HPDE6-E6E7 (cell line): ENCODE data around the gene MOG.
"Not testable (repeated sequence)": the region's sequence is repeated elsewhere in the genome, so short reads cannot be mapped to it uniquely, and the experiment has no call there.

Experiments used
- DNase-seq: peaks from one replicate; pipeline ENCODE4 v3.0.0; 2011; ENCODE audit warnings: missing footprints; ENCODE audit errors: extremely low spot score

MOG gene

DNA sequence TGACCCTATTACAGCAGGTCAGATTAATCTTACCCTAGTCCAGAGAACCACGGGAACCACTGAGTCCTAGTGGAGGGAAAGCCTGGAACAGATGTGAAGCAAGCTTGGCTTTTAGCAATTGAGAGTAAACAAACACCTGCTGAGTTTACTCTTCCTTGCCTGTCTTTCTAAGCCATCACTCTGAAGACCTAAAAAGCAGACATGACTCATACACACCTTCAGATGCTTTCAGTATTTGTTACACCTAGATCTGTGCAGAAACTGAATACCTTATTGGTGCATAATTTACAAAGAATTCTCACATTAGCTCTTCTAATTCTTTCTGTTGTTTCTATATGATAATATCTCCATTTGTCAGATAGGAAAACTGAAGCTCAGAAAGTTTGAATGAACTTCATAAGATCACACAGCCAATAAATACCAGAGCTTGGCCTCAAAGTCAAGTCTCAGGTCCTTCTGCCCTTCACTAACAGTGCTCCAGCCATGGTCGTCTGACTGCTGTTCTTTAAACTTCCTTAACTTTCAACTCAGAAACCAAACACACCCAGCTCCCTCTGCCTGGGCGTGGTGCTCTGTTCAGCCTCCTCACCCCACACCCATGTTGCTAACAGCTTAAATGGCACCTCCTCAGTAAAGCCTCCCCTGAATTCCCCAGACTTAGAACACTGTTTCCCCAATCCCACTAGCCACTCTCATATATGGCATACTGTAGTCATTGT lies 15.3 kb upstream of the MOG start:
- no peak for DNase-seq

DNA sequence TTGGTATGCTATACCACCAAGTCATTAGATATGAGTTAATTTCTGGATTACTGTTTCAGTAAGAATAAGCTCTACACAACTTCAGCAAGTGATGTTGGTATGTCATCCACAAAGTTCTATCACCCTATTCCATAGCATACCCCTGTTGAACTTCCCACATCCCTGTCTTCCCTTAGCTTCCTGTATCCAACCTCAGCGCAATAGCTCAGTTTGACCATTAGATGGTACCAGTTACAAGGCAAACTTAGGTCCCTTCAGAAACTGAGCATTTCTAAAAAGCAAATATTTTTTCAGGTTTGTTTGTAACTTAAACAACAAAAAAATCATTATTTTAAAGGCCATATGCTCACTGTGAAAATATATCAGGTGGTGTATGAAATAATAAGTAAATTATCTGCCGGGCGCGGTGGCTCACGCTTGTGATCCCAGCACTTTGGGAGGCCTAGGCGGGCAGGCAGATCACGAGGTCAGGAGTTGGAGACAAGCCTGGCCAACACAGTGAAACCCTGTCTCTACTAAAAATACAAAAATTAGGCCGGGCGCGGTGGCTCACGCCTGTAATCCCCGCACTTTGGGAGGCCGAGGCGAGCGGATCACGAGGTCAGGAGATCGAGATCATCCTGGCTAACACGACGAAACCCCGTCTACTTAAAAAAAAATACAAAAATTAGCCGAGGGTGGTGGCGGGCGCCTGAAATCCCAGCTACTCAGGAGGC lies 8.8 kb upstream of the MOG start:
- no peak for DNase-seq

DNA sequence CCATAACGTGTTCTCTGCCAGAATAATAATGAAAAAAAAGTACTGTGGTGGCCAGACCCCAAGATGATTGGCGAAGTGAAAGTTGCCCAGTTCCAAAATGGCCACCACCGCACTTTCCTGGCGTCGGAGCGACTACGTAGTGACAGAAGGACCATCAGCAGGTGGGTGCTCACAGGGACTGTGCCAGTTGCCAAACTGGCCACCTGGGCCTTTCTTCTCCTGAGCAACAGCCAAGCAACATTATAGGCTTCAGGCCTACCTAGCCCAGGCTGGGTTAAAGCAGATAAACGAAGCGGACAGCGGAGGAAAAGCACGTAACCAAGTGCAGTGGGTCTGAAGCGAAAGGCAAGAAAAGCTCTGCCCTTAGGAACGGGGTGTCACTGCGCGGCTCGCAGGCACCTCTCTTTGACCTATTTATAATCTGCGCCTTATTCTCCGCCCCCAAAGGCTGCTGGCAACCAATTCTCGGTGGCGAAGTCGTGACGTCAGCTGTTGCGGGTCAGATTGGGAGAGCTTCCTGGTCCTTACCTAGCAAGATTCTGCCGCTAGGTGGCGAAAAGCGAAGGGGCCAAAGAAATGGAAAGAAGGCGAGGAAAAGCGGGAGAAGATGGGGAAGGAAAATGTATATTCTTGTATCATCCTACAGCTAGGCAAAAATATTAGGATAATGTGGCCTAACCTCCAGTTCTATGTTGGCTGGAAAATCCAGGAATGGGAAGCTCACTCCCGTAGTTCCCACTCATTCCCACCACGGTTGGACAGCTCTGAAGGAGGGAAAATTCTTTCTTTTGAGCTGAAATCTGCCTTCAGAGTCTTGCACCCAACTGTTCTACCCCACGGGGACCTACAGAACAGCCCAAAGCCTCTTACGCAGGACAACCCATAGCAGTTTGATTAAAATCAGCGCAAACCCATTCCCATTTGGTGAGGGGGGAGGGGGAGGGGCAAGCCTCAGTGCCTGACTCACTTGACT lies 6.9 kb upstream of the MOG start:
- peak; percentile 99 for DNase-seq

DNA sequence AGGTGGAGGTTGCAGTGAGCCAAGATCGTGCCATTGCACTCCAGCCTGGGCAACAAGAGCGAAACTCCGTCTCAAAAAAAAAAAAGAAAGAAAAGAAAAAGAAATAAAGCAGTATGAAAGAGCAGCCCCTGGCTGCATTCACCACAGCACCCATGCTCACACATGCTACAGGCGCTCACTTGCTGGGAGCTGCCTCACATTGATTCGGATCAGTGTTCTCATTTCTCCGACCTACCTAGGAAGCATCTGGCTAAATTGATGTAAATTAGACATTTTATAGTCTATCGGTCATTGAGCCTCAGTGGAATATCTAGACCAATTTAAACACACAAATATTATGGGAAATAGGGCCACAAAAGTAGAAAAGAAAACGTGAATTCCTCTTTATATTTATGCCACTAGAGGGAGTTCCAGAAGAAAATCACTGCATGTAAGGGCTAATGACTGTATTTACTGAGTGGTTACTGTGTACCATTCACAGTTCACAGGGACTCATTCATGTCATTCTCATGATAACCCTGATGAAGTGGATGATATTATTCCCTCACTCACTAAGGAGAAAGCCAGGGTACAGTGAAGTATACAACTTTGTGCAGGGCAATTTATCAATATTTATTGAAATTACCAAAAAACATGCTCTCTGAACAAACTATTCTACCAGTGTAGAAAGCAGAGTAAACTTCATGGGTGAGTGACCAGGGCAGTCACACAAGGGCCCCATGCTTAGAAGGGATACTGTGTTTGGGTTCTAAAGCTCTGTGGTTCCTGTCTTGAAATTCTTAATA lies 5.3 kb upstream of the MOG start:
- DNase-seq, result no peak

DNA sequence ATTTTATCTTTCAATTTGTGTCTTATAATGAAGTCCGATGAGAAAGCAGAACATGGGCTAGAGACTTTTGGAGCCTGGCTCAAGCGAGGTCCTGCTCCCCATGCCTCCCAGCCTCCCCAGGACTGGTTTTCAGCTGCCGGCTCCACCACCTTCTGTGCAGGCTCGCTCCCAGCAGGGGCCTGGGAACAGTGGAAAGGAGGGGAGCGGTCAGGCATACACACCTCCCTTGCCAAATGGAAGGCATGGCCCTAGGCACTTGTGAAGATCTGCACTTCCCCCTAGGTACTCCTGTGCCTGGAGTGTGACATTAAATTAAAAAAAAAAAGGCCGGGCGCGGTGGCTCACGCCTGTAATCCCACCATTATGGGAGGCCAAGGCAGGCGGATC lies 4.7 kb upstream of the MOG start:
- no peak for DNase-seq

DNA sequence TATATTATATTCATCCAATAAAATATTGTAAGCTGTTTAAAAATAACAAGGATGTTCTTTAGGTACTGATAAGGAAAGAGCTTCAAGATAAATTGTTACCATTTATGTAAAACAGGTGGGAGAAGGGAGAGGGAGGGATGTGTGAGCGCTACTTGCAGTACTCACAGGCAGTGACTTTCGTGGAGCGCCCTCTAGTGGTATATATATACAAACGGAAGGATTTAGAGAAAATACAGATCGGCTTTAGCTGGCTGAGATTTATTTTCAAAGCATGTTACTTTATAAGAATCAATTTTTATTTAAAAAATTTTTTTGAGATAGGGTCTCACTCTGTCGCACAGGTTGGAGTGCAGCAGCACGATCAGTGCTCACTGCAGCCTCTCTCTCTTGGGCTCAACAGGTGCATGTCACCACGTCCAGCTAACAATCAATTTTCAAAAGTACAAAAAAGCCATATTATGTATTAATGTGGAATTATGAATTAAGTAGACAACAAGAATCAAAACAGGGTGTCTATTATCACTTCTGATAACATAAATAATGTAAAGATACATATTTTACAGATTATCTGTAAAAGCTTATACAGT lies 3.3 kb upstream of the MOG start:
- no peak for DNase-seq

DNA sequence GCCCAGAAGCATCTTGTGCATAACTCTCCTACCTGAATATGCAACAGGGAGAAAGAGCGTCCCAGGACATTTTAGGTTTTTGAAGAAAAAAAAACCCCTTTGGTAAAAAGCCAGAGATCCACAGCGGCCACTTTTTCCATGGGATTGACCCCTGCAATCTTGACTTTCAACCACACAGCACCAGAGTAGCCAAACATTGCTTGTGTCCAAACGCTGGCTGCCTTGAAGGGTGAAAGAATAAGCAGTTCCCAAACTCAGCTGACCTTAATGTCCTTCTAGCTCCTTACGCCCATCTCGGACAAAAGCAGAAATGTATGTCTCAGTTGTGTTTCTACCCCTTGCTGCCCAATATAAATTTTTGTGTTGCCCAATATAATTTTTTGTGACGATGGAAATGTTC lies 1.2 kb upstream of the MOG start:
- no peak for DNase-seq

DNA sequence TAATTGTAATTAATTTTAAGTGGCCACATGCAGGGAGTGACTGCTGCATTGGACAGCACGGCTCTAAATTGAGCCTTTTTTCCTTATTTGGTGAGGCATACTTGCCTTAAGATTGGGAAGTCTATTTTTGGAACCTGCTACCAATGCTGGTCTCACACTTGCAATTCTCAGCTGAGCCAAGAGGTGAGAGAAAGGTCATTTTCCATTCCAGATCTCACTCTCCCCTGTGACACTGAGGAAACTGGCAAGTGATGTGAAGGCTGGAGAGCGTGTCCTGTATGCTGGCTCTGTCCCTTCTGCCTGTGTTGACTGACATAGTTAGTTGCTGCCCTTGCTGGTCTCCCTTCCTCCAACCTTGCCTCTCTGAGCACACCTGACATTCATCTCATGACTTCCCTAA lies 735 bp upstream of the MOG start:
- no peak for DNase-seq

DNA sequence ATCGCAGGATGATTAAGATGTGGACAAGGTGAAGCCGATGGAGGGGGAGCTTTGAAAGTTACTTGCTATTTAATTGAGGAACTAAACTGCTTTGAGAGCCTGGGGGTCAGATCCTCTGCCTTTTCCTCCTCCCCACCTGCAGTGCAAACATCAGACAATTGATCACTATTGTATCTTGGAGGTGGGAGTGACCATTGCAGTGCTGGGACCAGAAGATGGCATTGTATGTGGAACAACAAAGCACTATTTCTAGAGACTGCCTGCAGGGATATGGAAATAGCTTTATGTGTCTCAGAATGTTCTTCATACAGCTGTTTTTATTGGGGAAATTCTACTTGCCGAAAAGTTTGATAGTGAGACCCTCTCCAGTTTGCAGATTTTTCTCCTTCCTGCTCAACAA lies 4.2 kb downstream of the MOG start:
- no peak for DNase-seq

DNA sequence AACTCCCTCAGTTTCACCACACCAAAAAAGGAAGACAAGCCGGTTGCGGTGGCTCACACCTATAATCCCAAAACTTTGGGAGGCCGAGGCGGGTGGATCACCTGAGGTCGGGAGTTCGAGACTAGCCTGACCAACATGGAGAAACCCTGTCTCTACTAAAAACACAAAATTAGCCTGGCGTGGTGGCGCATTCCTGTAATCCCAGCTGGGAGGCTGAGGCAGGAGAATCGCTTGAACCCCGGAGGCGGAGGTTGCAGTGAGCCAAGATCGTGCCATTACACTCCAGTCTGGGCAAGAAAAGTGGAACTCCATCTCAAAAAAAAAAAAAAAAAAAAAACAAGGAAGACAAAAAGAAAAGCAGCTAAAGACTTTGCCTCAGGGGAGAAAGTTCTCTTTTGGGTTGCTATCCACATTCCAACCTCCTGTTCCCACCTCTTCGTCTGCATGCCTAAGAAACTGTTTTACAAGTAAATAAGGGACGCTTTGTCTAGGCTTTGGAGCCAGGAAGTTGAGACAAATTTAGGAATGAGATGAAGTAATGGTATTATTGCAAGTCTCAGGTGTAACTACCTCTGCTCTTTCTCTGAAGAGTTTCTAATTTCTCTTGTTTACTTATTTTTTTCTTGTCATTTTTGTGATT lies 4.7 kb downstream of the MOG start:
- not testable (repeated sequence) for DNase-seq

DNA sequence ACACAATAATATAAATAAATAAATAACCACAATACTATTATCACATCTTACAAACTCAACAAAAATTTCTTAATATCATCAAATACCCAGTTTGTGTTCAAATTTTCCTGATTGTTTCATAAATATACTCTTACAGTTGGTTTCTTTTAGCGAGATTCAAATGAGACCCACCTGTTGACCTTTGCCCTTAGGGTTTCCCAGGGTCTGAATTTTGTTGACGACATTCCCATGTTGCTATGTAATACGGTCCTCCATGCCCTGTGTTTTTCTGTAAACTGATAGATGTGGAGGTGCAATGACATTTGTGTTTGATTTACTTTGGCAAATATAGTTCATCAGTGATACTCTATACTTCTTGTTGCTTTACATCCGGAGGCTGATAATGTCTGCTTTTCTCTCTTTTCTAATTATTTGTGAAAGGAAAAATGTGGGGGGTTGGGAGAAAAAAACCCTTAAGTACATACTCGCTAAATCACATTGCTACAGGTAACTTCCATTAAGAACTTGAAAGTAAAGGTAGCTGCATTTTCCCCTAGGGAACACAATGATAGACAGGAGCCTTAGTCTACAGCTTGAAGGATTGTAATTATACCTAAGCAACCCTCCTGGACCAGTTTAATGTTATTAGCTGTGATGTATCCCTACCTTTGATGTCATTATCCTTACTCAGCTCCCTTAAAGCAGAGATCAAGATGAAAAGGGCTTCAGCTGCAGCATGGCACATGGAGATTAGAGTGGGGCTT lies 6.6 kb downstream of the MOG start:
- no peak for DNase-seq

DNA sequence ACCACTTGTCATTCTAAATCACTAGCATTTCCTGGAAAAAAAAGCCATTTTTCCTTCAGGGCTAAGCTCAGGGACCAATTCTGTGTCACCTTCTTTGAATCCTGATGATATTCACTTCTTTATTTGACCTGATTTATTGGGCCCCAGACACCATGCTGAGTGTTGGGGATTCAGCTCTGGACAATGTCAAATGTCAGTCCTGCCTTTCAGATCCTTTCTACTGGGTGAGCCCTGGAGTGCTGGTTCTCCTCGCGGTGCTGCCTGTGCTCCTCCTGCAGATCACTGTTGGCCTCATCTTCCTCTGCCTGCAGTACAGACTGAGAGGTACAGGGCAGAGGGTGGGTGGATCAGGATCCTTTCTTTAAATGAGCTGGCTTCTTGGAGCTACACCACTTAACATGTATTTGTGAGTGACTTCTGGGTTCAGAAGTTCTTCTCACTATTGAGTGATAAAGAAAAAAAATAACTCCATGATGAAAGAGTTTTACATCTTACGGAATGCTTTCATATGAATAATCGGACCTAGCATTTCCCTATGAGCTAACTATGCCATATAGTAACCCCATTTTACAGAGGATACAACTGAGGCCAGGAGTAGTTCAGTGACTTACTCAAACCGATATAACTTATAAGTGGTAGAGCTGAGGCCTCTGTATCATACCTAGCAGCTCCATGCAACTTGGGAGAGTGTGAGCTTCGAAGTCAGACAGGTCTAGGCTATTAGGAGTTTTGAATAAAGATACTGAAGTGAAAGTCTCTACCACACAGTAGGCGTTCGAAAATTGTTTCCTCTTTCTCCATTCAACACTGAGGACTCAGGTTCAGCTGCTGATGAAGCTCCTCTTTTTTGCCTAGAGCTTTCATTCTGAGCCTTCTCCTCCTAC lies 9.3 kb downstream of the MOG start:
- DNase-seq, result no peak

DNA sequence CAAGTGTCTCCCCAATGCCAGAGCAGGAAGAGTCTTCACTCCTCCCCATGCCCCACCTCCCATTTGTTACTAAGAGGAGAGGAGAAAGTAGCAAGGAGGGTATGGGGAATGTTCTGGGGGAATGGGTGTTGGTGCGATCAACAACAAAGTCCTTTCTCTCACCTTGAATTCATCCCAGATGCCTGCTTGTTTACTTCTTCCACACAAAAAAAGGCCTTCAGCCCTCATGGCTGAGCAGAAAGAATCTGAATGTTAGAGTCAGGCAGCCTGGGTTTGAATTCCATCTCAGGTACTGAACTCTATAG lies 9.9 kb downstream of the MOG start:
- no peak for DNase-seq

DNA sequence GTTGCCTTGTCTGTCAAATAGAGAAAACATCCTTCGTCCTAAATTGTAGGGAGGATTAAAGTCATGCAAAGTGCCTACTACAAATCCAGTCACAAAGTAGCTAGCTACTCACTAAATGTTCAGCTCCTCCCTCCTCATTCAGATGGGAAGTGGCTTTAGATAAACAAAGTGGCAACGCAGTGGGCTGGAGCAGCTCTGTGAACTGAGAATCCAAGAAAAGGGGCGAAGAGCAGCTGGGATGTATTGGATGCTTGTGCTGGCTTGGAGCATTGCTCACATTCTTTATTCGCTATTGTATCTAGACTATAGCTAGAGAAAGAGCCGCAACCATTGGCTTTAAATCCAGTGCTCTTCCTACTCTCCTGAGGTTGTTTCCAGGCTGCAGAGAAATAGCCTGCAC lies 10.3 kb downstream of the MOG start:
- no peak for DNase-seq

DNA sequence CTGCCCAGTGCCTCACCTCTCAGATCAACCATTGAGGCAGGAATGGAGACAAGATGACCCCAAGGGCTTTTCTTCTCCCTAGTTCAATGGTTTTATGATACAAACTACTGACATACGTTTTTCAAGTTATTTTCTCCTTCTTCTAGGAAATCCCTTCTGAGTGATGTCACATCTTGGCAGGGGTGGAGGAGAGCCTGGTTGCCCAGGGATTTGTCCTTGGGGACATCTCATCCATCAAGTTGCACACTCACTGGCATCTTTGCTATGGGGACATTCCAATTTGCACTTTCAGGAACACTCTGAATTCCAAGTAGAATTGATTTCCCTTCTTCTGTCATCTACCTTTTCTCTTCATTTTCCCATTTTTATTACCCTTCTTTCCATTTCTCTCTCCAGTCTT lies 14.1 kb downstream of the MOG start:
- DNase-seq, result no peak

DNA sequence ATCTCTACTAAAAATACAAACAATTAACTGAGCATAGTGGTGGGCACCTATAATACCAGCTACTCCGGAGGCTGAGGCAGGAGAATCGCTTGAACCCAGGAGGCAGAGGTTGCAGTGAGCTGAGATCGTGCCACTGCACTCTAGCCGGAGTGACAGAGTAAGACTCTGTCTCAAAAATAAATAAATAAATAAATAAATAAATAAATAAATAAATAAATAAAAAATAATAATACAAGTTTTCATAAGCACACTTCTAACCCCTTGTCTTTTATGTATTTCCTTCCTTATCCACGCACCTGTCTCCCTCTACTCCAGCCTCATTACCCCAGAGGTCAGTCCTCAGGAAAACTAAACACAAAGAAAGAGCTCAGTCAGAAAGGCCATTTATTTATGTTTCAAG lies 15.2 kb downstream of the MOG start:
- not testable (repeated sequence) for DNase-seq

DNA sequence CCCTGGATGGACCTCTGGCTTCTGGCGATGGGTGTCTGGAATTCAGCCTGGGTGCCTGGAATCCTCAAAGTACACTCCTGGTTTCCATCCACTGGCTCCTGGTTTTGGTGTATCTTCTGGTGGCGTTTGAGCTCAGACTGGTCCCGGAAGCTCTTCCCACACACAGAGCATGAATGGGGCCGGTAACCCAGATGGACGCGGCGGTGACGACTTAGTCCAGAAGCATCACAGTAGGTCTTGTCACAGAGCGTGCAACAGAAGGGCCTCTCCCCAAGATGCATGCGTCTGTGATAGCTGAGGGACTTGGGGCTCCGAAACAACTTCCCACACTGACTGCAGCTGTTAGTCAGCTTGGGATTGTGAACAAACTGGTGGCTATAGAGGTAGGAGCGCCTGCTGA lies 16.3 kb downstream of the MOG start:
- no peak for DNase-seq

DNA sequence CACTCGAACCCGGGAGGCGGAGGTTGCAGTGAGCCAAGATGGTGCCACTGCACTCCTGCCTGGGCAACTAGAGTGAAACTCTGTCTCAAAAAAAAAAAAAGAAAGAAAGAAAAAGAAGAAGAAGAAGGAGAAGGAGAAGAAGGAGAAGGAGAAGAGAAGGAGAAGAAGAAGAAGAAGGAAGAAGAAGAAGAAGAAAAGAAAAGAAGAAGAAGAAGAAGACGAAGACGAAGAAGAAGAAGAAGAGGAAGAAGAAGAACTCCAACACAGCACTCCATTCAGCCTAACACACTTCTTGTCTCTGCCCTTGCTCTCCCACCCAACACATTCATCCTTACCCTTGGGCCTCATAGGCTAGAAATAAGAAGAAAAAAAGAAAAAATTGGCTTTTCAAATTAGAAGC lies 17.1 kb downstream of the MOG start:
- DNase-seq, result no peak

DNA sequence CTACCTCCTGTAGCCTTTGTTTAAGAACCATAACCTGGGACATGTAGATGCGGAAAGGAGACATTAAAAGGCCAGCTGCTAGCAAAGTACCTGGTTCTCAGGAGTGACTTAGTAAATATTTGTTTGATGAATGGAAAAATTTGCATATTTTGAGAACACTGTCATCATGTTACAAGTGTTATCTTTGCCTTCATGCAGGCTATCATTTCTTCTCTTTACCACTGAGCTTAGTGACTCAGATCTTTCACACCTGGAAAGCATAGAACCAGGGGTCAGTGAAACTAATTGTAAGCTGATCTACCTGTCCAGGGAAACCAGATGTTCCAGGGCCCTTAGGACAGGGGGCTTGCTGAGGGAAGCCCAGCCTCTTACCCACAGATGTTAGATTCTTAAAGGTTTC lies 18.7 kb downstream of the MOG start:
- peak; percentile 36 for DNase-seq
